HepG2 (cell line): Measurements from ENCODE around the gene SMIM44. TPM values are rescaled to one million over a fixed set of nuclear protein-coding genes. Genes with fewer than 3 reads are reported as not detected.

ENCODE experiments used
- CENPT ChIP-seq: sonication (generic); formaldehyde crosslinking; IDR thresholded peaks from 2 replicates; pipeline ENCODE4 v1.8.0; 2022; ENCODE audit warnings: low read depth, mild to moderate bottlenecking, moderate library complexity, missing genetic modification reagents
- FOXC1 ChIP-seq: sonication (generic); formaldehyde crosslinking; IDR thresholded peaks from 2 replicates; pipeline ENCODE4 v1.8.0; 2022; ENCODE audit warnings: mild to moderate bottlenecking, missing genetic modification reagents, borderline replicate concordance
- GATA4 ChIP-seq: sonication (generic); IDR thresholded peaks from 2 replicates; pipeline ENCODE4 v1.6.1; 2016; ENCODE audit warnings: antibody characterized with exemption, low read depth, borderline replicate concordance
- GTF2F1 ChIP-seq: fragments of 150-350 bp; IDR thresholded peaks from 2 replicates; pipeline ENCODE4 v1.6.1; 2014; ENCODE audit warnings: low read length
- HCFC1 ChIP-seq: fragments of 150-350 bp; IDR thresholded peaks from 2 replicates; pipeline ENCODE4 v1.6.1; 2014; ENCODE audit warnings: low read depth, low read length
- NFYC ChIP-seq: IDR thresholded peaks from 2 replicates; pipeline ENCODE4 v1.6.1; 2016; ENCODE audit warnings: missing genetic modification reagents, missing compliant biosample characterization
- PLRG1 ChIP-seq: fragments of 450-650 bp; conservative IDR thresholded peaks from 2 replicates; pipeline ENCODE4 v1.6.1; 2016
- RFX5 ChIP-seq: IDR thresholded peaks from 2 replicates; pipeline ENCODE4 v1.6.1; 2011; ENCODE audit warnings: low read depth, low read length, improper control_type of control experiment
- TAF15 ChIP-seq: fragments of 200-400 bp; formaldehyde crosslinking; IDR thresholded peaks from one replicate; pipeline ENCODE4 v1.6.1; 2018; ENCODE audit warnings: mild to moderate bottlenecking, low read depth, low read length; ENCODE audit not compliant: poor library complexity, severe bottlenecking
- ZC3H4 ChIP-seq: sonication (generic); formaldehyde crosslinking; IDR thresholded peaks from 2 replicates; pipeline ENCODE4 v1.4.0; 2020; ENCODE audit warnings: missing genetic modification reagents, borderline replicate concordance
- ZFX ChIP-seq: sonication (generic); formaldehyde crosslinking; IDR thresholded peaks from 2 replicates; pipeline ENCODE4 v1.4.0; 2020; ENCODE audit warnings: mild to moderate bottlenecking, low read depth, missing genetic modification reagents, moderate library complexity
- ZNF17 ChIP-seq: sonication (generic); formaldehyde crosslinking; IDR thresholded peaks from 2 replicates; pipeline ENCODE4 v1.5.0; 2020; ENCODE audit warnings: mild to moderate bottlenecking, missing genetic modification reagents
- ZNF552 ChIP-seq: sonication (generic); formaldehyde crosslinking; IDR thresholded peaks from 2 replicates; pipeline ENCODE4 v1.9.0; 2022; ENCODE audit warnings: missing genetic modification reagents, mild to moderate bottlenecking, borderline replicate concordance
- polyA plus RNA-seq, 8 experiments: library from polyadenylated mRNA; depleted of rRNA in 3 of 8; stranded (reverse) in 7 of 8; unstranded in 1 of 8; fragments of >200 nt; fragmentation: Illumina TruSeq in 4 of 8; extraction: Trizol in 4 of 8; gene quantifications; 2 replicates each; pipeline versions ENCODE4 v1.2.1 to v1.2.3, GENCODE V29; 2011 to 2016; ENCODE audit warnings: low read depth in 4 of 8, missing spikeins in 1 of 8, mixed read lengths in 1 of 8; ENCODE audit not compliant: insufficient read depth in 1 of 8
- total RNA-seq, 5 experiments: library from RNA; depleted of rRNA; stranded (reverse); fragments of >200 nt; fragmentation: Illumina TruSeq; extraction: Trizol; gene quantifications; 2 replicates each; pipeline ENCODE4 v1.2.3, GENCODE V29; 2016; ENCODE audit warnings: low read depth in 1 of 5
- TF ChIP-seq, protein P1 (sequence below): IDR thresholded peaks from 2 replicates; pipeline ENCODE4 v1.6.1; 2012; ENCODE audit warnings: inconsistent platforms
- TF ChIP-seq, protein P2 (sequence below): sonication (generic); formaldehyde crosslinking; IDR thresholded peaks from 2 replicates; pipeline ENCODE4 v1.5.1; 2020; ENCODE audit warnings: mild to moderate bottlenecking, moderate library complexity, missing genetic modification reagents
- TF ChIP-seq, protein P3 (sequence below), 2 experiments: sonication (generic) in 1 of 2; formaldehyde crosslinking in 1 of 2; IDR thresholded peaks; 2 replicates each; pipeline versions ENCODE4 v1.4.0 to v1.6.1; 2018 to 2020; ENCODE audit warnings: missing genetic modification reagents in 2 of 2, borderline replicate concordance in 1 of 2, low read depth in 1 of 2, mild to moderate bottlenecking in 1 of 2, missing biosample characterization in 1 of 2
- TF ChIP-seq, protein P4 (sequence below): sonication (generic); formaldehyde crosslinking; IDR thresholded peaks from 2 replicates; pipeline ENCODE4 v1.4.0; 2020; ENCODE audit warnings: missing genetic modification reagents, borderline replicate concordance

Gene SMIM44
- total and polyA plus RNA-seq, 2 of the 13 experiments (the other 11 are each of a cell fraction or from before 2014, with no cell fraction given) = not detected

DNA sequence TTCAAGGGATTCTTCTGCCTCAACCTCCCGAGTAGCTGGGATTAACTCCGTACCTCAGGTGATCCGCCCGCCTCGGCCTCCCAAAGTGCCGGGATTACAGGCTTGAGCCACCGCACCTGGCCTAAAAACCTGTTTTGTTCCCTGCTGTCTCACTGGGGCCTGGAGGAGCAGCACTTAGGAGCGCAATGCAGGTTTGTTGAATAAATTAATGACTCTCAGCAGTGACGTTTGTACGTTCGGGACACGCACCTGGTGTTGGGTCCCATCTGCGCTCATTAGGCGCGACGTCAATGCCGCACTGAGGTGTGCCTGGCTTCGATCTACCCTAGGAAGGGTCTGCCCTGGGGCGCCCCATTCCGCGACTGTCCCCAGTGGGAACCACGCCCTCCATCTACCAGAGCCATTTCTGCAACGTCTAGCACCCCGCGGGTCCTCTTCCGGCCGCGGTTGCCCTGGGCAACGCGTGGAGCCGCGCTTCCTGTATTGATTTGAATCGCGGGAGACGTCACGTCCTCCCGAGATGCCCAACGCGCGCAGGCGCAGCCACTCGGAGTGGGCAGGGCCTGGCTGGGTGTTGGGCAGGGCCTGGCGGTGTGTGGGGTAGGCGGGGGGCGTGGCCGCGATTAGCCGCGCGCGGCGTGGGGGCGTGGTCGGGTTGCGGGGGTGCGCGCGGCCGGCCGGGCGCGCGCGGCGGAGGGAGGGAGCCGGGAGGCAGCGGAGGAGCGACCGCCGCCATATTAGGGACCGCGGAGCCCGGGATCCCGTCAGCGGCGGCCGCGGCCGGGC is 22.6 kb upstream of the SMIM44 start, which contains the start of gene FZR1 (continued):
- TF ChIP-seq FOXC1 (0 out of 2 replicates have a peak, but pooled peaks have one; percentile 22), HCFC1 (peak; percentile 62; the same call in 1 of the 2 replicates), PLRG1 (no peak), NFYC (CRISPR knock-in tag) (peak; percentile 32; the same call in 1 of the 2 replicates), ZC3H4 (CRISPR knock-in tag) (no peak), CENPT (CRISPR knock-in tag) (peak; percentile 77; the same call in 1 of the 2 replicates), ZNF552 (CRISPR knock-in tag) (0 out of 2 replicates have a peak, but pooled peaks have one; percentile 35), RFX5 (peak; percentile 72), GTF2F1 (no peak), GATA4 (no peak), ZNF17 (CRISPR knock-in tag) (no peak), ZFX (CRISPR knock-in tag) (0 out of 2 replicates have a peak, but pooled peaks have one; percentile 46), TAF15 (no peak)
- TF ChIP-seq, protein P1, sequence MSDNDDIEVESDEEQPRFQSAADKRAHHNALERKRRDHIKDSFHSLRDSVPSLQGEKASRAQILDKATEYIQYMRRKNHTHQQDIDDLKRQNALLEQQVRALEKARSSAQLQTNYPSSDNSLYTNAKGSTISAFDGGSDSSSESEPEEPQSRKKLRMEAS = peak; percentile 81
- TF ChIP-seq, protein P2, sequence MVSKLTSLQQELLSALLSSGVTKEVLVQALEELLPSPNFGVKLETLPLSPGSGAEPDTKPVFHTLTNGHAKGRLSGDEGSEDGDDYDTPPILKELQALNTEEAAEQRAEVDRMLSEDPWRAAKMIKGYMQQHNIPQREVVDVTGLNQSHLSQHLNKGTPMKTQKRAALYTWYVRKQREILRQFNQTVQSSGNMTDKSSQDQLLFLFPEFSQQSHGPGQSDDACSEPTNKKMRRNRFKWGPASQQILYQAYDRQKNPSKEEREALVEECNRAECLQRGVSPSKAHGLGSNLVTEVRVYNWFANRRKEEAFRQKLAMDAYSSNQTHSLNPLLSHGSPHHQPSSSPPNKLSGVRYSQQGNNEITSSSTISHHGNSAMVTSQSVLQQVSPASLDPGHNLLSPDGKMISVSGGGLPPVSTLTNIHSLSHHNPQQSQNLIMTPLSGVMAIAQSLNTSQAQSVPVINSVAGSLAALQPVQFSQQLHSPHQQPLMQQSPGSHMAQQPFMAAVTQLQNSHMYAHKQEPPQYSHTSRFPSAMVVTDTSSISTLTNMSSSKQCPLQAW (CRISPR knock-in tag) = peak; percentile 69; the same call in 1 of the 2 replicates
- TF ChIP-seq, protein P3, sequence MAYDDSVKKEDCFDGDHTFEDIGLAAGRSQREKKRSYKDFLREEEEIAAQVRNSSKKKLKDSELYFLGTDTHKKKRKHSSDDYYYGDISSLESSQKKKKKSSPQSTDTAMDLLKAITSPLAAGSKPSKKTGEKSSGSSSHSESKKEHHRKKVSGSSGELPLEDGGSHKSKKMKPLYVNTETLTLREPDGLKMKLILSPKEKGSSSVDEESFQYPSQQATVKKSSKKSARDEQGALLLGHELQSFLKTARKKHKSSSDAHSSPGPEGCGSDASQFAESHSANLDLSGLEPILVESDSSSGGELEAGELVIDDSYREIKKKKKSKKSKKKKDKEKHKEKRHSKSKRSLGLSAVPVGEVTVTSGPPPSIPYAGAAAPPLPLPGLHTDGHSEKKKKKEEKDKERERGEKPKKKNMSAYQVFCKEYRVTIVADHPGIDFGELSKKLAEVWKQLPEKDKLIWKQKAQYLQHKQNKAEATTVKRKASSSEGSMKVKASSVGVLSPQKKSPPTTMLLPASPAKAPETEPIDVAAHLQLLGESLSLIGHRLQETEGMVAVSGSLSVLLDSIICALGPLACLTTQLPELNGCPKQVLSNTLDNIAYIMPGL (CRISPR knock-in tag; IDR thresholded peaks at IDR 0.05; ENCODE audit: borderline replicate concordance in 1 of 2, low read depth in 1 of 2) = peak; percentile 35 to 54; a peak in 1 of 4 replicates
- TF ChIP-seq, protein P4, sequence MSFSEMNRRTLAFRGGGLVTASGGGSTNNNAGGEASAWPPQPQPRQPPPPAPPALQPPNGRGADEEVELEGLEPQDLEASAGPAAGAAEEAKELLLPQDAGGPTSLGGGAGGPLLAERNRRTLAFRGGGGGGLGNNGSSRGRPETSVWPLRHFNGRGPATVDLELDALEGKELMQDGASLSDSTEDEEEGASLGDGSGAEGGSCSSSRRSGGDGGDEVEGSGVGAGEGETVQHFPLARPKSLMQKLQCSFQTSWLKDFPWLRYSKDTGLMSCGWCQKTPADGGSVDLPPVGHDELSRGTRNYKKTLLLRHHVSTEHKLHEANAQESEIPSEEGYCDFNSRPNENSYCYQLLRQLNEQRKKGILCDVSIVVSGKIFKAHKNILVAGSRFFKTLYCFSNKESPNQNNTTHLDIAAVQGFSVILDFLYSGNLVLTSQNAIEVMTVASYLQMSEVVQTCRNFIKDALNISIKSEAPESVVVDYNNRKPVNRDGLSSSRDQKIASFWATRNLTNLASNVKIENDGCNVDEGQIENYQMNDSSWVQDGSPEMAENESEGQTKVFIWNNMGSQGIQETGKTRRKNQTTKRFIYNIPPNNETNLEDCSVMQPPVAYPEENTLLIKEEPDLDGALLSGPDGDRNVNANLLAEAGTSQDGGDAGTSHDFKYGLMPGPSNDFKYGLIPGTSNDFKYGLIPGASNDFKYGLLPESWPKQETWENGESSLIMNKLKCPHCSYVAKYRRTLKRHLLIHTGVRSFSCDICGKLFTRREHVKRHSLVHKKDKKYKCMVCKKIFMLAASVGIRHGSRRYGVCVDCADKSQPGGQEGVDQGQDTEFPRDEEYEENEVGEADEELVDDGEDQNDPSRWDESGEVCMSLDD (CRISPR knock-in tag) = peak; percentile 55
